HG03575 (cell line): Measurements from ENCODE around the gene IDH3G.

Experiments
- ATAC-seq: cut with Tn5 transposase; IDR thresholded peaks from one replicate; pipeline ENCODE4 v1.9.1; 2021; ENCODE audit not compliant: unreplicated experiment, insufficient number of reproducible peaks, low FRiP score; ENCODE audit errors: extremely low read depth

Gene IDH3G

GRCh38 chrX:153794897-153795816 is 982 bp upstream of the IDH3G start:
- no peak for ATAC-seq

- no peak for ATAC-seq
Observed at GRCh38 chrX:153793291-153793690, 884 bp downstream of the IDH3G start.

- ATAC-seq = no peak
Observed at GRCh38 chrX:153792368-153792767, 1.8 kb downstream of the IDH3G start.

GRCh38 chrX:153791104-153791852 is 2.9 kb downstream of the IDH3G start:
- no peak for ATAC-seq

GRCh38 chrX:153789654-153790053 is 4.5 kb downstream of the IDH3G start:
- ATAC-seq = no peak

- no peak for ATAC-seq
Observed at GRCh38 chrX:153786669-153787068, 7.5 kb downstream of the IDH3G start.

GRCh38 chrX:153784325-153784967 is 9.7 kb downstream of the IDH3G start:
- ATAC-seq = no peak

GRCh38 chrX:153783378-153784013 is 10.7 kb downstream of the IDH3G start:
- ATAC-seq = no peak

GRCh38 chrX:153782871-153783270 is 11.3 kb downstream of the IDH3G start:
- ATAC-seq = no peak

GRCh38 chrX:153782313-153782712 is 11.9 kb downstream of the IDH3G start:
- ATAC-seq = no peak

GRCh38 chrX:153781428-153782047 is 12.6 kb downstream of the IDH3G start:
- no peak for ATAC-seq

- ATAC-seq = no peak
Observed at GRCh38 chrX:153780678-153781427, 13.3 kb downstream of the IDH3G start, which contains the start of gene SRPK3. Gene SRPK3, plus strand, starts transcription at chrX:153781041. Its CDS starts 46 bp downstream, at chrX:153781087.

- no peak for ATAC-seq
Observed at GRCh38 chrX:153779891-153780677, 14.1 kb downstream of the IDH3G start.

- ATAC-seq = no peak
Observed at GRCh38 chrX:153778684-153779101, 15.5 kb downstream of the IDH3G start.

- ATAC-seq = no peak
Observed at GRCh38 chrX:153778181-153778580, 16.0 kb downstream of the IDH3G start.

GRCh38 chrX:153777261-153778090 is 16.7 kb downstream of the IDH3G start:
- ATAC-seq = no peak
